Esophagus muscularis mucosa (tissue), 3 donors: ENCODE measurements around the gene UGT1A3.

Source experiments
- POLR2A ChIP-seq: fragments of 450-650 bp; IDR thresholded peaks from one replicate; pipeline ENCODE4 v1.6.1; 2017; ENCODE audit warnings: antibody characterized with exemption, moderate library complexity, mild to moderate bottlenecking, low read depth
- TF ChIP-seq, protein P1 (sequence below), 3 experiments: fragments of 200-600 bp in 2 of 3; fragments of 450-650 bp in 1 of 3; sonication (generic) in 2 of 3; IDR thresholded peaks; one replicate each; pipeline ENCODE4 v1.5.1; 2017 to 2019; ENCODE audit warnings: antibody characterized with exemption in 3 of 3, mild to moderate bottlenecking in 2 of 3, moderate library complexity in 1 of 3

DNA sequence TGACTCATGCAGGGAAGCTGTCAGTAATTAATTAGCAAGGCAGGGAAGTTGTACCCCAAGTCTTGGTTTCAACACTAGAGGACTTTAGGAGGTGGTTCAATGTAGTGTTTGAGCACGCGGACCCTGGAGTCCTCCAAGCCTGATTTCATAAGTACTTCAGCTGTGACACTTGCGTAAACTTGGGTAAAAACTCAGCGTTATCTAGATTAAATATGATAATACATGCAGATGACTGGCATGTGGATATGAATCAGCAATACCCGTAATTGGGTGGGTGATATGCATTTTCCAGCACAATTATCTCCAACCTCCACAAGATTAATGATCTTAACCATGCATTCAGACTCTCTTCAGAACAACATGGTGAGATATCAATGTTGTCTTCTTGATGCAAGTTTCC lies 41.9 kb upstream of the UGT1A3 start:
- TF ChIP-seq, protein P1, sequence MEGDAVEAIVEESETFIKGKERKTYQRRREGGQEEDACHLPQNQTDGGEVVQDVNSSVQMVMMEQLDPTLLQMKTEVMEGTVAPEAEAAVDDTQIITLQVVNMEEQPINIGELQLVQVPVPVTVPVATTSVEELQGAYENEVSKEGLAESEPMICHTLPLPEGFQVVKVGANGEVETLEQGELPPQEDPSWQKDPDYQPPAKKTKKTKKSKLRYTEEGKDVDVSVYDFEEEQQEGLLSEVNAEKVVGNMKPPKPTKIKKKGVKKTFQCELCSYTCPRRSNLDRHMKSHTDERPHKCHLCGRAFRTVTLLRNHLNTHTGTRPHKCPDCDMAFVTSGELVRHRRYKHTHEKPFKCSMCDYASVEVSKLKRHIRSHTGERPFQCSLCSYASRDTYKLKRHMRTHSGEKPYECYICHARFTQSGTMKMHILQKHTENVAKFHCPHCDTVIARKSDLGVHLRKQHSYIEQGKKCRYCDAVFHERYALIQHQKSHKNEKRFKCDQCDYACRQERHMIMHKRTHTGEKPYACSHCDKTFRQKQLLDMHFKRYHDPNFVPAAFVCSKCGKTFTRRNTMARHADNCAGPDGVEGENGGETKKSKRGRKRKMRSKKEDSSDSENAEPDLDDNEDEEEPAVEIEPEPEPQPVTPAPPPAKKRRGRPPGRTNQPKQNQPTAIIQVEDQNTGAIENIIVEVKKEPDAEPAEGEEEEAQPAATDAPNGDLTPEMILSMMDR (IDR thresholded peaks at IDR 0.05): no peak
- no peak for TF ChIP-seq POLR2A
